ENCODE data around the gene TBC1D1. TPM values are rescaled to one million over a fixed set of nuclear protein-coding genes. Genes with fewer than 3 reads are reported as not detected.

TBC1D1 gene
- polyA plus RNA-seq, 1 donor from 2014 or later = 23.2 TPM

GRCh38 chr4:38099908-38100407 is 209.1 kb downstream of the TBC1D1 start:
- no peak overlapping the region for H3K4me2 ChIP-seq (ENCODE audit: low read length)
- no peaks in the 10 kb centered on the region for H3F3A ChIP-seq (ENCODE audit: insufficient read depth, low read length, poor library complexity, severe bottlenecking)
- TF ChIP-seq EZH2 (IDR thresholded peaks at IDR 0.05; ENCODE audit: borderline replicate concordance, insufficient read depth, low read length, poor library complexity, severe bottlenecking) (no peak), EP300 (conservative IDR thresholded peaks at IDR 0.05; ENCODE audit: poor library complexity, severe bottlenecking) (no peak), SMC3 (conservative IDR thresholded peaks at IDR 0.05; ENCODE audit: poor library complexity) (no peak), RAD21 (conservative IDR thresholded peaks at IDR 0.05) (no peak), TAF1 (IDR thresholded peaks at IDR 0.05; ENCODE audit: low read depth) (no peak), CTCF (IDR thresholded peaks at IDR 0.05; ENCODE audit: poor library complexity, severe bottlenecking) (no peak), REST (IDR thresholded peaks at IDR 0.05; ENCODE audit: borderline replicate concordance) (no peak), MXI1 (conservative IDR thresholded peaks at IDR 0.05; ENCODE audit: poor library complexity, severe bottlenecking) (no peak), POLR2AphosphoS5 (IDR thresholded peaks at IDR 0.05) (no peak)
- H2AFZ ChIP-seq (ENCODE audit: low read depth, low read length) = no peak overlapping the region
- H3K4me3 ChIP-seq (ENCODE audit: low read length) = no peak overlapping the region
- H3K27ac ChIP-seq (ENCODE audit: low read length) = no peak overlapping the region
- no peaks in the 10 kb centered on the region for H3K79me2 ChIP-seq (replicated peaks; ENCODE audit: insufficient read depth, low read length)
- no peaks in the 10 kb centered on the region for H3K9me2 ChIP-seq (ENCODE audit: insufficient read depth, low read length)
- H3K27me3 ChIP-seq (ENCODE audit: insufficient read depth, low read depth, low read length) = no peaks in the 10 kb centered on the region
- H3K9ac ChIP-seq (ENCODE audit: low read length) = no peak overlapping the region
- H3K9me3 ChIP-seq (ENCODE audit: low read length) = no peaks in the 10 kb centered on the region
- no peaks in the 10 kb centered on the region for H3K36me3 ChIP-seq (ENCODE audit: insufficient read depth, low read length)
- H4K20me1 ChIP-seq (ENCODE audit: insufficient read depth) = no peaks in the 10 kb centered on the region

- H2AFZ ChIP-seq (ENCODE audit: low read depth, low read length) = no peak overlapping the region
- H3K9me2 ChIP-seq (ENCODE audit: insufficient read depth, low read length) = no peaks in the 10 kb centered on the region
- H3K79me2 ChIP-seq (replicated peaks; ENCODE audit: insufficient read depth, low read length) = no peaks in the 10 kb centered on the region
- H3K9me3 ChIP-seq (ENCODE audit: low read length) = no peaks in the 10 kb centered on the region
- H3F3A ChIP-seq (ENCODE audit: insufficient read depth, low read length, poor library complexity, severe bottlenecking) = no peaks in the 10 kb centered on the region
- H3K9ac ChIP-seq (ENCODE audit: low read length) = no peak overlapping the region
- no peak overlapping the region for H3K4me2 ChIP-seq (ENCODE audit: low read length)
- TF ChIP-seq SMC3 (conservative IDR thresholded peaks at IDR 0.05; ENCODE audit: poor library complexity) (no peak), REST (IDR thresholded peaks at IDR 0.05; ENCODE audit: borderline replicate concordance) (no peak), TAF1 (IDR thresholded peaks at IDR 0.05; ENCODE audit: low read depth) (no peak), RAD21 (conservative IDR thresholded peaks at IDR 0.05) (no peak), EZH2 (IDR thresholded peaks at IDR 0.05; ENCODE audit: borderline replicate concordance, insufficient read depth, low read length, poor library complexity, severe bottlenecking) (no peak), CTCF (IDR thresholded peaks at IDR 0.05; ENCODE audit: poor library complexity, severe bottlenecking) (no peak), EP300 (conservative IDR thresholded peaks at IDR 0.05; ENCODE audit: poor library complexity, severe bottlenecking) (no peak), POLR2AphosphoS5 (IDR thresholded peaks at IDR 0.05) (no peak), MXI1 (conservative IDR thresholded peaks at IDR 0.05; ENCODE audit: poor library complexity, severe bottlenecking) (no peak)
- H3K36me3 ChIP-seq (ENCODE audit: insufficient read depth, low read length) = no peaks in the 10 kb centered on the region
- H4K20me1 ChIP-seq (ENCODE audit: insufficient read depth) = no peaks in the 10 kb centered on the region
- H3K27ac ChIP-seq (ENCODE audit: low read length) = no peak overlapping the region
- no peak overlapping the region for H3K4me3 ChIP-seq (ENCODE audit: low read length)
- no peaks in the 10 kb centered on the region for H3K27me3 ChIP-seq (ENCODE audit: insufficient read depth, low read depth, low read length)
Observed at GRCh38 chr4:38100474-38101255, 209.8 kb downstream of the TBC1D1 start.

All from neural cell (in vitro differentiated cells).